NCI-H446 treated with DMSO at 0.1 percent for 48 hours (cell line): ENCODE measurements around the gene POLR1A.

Experiments used
- DNase-seq: peaks from one replicate; lab custom pipeline; 2025; lab: John Stamatoyannopoulos, UW

The POLR1A gene

DNA sequence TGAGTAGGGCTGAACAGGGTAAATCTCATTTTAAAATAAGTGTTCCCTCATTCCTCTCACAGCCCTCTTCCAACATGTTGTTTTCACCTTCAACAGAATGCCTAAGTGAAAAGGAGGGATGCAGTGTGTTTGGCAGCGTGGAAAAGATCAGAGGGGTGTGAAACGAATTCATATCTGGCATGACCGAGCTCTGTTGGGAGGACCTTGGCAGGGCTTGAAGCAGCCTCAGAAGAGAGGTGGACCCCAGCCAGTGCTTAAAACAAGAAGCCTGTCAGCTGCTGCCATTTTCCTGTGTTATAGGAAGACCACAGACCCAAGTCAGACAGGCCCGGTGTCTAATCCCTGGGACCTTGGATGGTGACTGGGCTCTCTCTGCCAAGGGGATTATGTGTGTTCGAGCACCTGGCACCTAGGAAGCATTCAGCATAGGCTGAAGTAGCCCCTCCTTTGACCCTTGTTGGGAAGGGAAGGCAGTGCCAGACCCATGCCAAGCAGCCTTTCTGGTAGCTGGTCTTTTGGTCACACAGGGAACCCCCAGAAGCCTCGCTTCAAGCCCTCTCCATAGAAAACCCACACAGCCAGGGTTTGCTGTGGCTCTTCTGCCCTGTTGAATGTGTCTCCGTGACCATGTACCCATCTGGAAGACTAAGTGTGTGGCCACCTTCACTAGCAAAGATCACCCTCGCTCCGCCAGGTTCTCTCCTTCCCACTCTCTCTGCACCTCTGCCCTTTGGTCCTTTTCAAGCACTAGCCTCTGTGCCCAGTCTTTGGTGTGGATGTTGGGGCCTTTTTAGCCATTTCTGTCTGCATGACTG lies 129.4 kb downstream of the POLR1A start:
- peak; percentile 72 for DNase-seq

DNA sequence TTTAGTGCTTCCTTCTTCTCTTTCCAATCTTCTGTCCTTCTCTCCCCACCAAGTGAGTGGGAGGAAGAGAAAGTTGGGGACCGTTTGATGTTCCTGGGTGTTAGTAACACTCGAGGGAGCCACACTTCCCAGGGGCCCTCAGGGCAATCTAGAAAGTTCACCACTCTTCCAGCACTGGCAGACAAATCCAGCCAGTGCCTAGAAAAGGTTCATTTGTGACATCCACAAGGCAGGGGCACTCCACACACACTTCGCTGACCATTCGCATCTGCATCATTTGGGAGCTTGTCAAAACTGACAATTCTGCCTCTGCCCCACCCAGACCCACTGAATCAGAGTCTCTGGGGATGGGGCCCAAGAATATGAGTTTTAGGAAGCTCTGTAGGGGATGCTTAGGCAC lies 130.1 kb downstream of the POLR1A start:
- DNase-seq = no peak

DNA sequence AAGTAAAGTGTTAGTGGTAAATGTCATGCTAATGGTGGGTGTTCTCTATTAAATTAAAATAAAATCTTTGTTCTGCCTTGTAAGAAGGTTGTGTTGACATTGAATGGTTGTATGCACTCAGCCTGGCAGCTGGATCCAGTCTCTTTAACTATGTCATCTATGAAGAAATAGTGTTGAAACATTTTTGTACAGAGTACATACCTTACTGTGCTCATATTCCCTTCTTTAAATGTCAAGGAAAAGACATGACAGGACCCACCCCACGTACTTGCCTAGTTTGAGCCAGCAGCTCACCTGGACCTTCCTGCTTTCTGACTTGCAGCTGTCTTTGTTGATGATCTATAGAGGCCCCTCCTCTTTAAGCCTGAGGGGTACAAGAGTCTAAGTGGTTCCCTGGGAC lies 131.3 kb downstream of the POLR1A start:
- DNase-seq = no peak

DNA sequence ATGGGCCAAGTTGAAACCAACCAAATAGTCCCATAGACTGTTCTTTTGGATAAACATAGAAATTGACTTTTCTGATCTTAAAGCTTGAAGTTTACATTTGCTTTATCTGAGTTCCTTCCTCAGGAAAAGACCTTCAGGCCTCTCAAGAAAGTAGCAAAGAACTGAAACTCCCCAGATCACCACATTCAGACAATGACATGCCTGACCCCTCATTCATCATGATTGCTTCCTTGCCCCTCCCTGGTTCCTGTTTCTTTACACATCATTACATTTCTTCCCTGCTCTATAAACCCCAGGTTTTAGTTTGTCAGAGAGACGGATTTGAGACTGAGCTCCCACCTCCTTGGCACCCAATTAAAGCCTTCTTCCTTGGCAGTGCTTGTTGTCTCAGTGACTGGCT lies 133.3 kb downstream of the POLR1A start:
- no peak for DNase-seq

DNA sequence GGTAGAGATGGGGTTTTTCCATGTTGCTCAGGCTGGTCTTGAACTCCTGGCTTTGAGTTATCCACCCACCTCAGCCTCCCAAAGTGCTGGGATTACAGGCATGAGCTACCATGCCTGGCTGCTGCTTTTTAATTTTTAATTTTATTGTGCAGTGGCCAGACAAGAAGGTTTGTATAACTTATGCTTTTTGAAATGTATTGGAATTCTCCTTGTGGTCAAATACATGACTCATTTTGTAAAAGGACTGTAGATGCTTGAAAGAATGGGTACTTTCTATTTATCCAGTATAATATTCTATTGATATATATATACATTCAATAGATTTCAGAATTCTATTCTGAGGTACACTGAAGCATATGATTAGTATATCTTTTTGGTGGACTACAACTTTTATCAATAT lies 134.3 kb downstream of the POLR1A start:
- no peak for DNase-seq
